Body of pancreas (tissue), 4 donors: ENCODE measurements around the gene SLC6A8. TPM values are rescaled to one million over a fixed set of nuclear protein-coding genes. Genes with fewer than 3 reads are reported as not detected.
A peak's percentile ranks its signal among the peaks of the same experiment; 100 is the strongest.

Experiments
- ATAC-seq: fragments of 150-250 bp; one replicate; pipeline ENCODE4 v1.9.1; 2016
- DNase-seq, 4 donors: peaks; one replicate each; pipeline ENCODE4 v3.0.0-alpha.2; 2019
- H3K27ac ChIP-seq, 4 donors: fragments of 200-600 bp; sonication (generic); 1 replicate in 3 of 4; 2 replicates in 1 of 4; pipeline versions ENCODE4 v1.5.1 to v1.6.1; 2016 to 2019; ENCODE audit warnings: mild to moderate bottlenecking in 1 of 4, mixed read lengths in 1 of 4, moderate library complexity in 1 of 4
- H3K27me3 ChIP-seq, 2 donors: fragments of 200-600 bp; sonication (generic); one replicate each; pipeline ENCODE4 v1.6.0; 2016; ENCODE audit warnings: mild to moderate bottlenecking in 1 of 2
- H3K36me3 ChIP-seq, 2 donors: fragments of 200-600 bp; sonication (generic); replicated peaks in 1 of 2; 2 replicates each; pipeline ENCODE4 v1.5.1; 2016; ENCODE audit warnings: low read depth in 2 of 2; ENCODE audit not compliant: insufficient read depth in 1 of 2
- H3K4me1 ChIP-seq: fragments of 200-600 bp; sonication (generic); one replicate; pipeline ENCODE4 v1.6.0; 2016
- H3K4me3 ChIP-seq, 2 donors: fragments of 200-600 bp; sonication (generic); 1 replicate in 1 of 2; 2 replicates in 1 of 2; pipeline ENCODE4 v1.5.1; 2016 to 2019
- H3K9me3 ChIP-seq, 3 donors: fragments of 200-600 bp; sonication (generic); 1 replicate in 2 of 3; 2 replicates in 1 of 3; pipeline ENCODE4 v1.5.1; 2016
- CTCF ChIP-seq, 7 experiments: fragments of 450-650 bp in 4 of 7; fragments of 200-600 bp in 3 of 7; sonication (generic) in 3 of 7; IDR thresholded peaks; one replicate each; pipeline ENCODE4 v1.5.1; 2016 to 2019; ENCODE audit warnings: antibody characterized with exemption in 7 of 7
- POLR2A ChIP-seq, 3 donors: fragments of 450-650 bp; IDR thresholded peaks; one replicate each; pipeline ENCODE4 v1.6.1; 2016; ENCODE audit warnings: antibody characterized with exemption in 3 of 3, mild to moderate bottlenecking in 2 of 3
- WGBS, 2 donors: methylation state at CpG; one replicate each; pipeline ENCODE4 v1.1.5; 2017; 5-methylcytosine and 5-hydroxymethylcytosine counted together
- intact Hi-C: fragments of 100-400 bp; cut with DNase I; formaldehyde crosslinking; loops from one replicate; pipeline ENCODE4 v1.15.1; 2023
- total RNA-seq, 2 donors: library from RNA; depleted of rRNA; stranded (reverse); fragments of >200 nt; gene quantifications; one replicate each; pipeline ENCODE4 v1.1.0, GENCODE V29; 2016

The SLC6A8 gene
- total RNA-seq, 2 donors from 2014 or later: 11.7 to 18.5 TPM

DNA sequence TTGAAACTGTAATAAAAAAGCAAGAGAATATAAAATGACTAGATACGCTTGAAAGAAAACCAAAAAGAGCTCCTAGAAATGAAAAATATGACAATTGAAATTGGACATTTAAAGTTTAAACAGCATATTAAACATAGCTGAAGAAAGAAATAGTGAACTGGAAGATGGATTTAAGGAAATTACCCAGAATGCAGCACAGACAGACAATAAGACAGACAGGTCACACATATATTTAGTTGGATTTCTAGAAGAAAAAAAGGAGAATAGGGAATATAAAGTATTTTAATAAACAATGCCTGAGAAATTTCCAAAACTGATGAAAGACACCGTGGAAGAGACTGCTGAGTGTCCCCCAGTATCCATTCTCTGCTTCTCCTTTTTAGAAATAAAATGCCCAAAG, 34.2 kb upstream of the SLC6A8 start:
- intact Hi-C loops: loop anchor here (10.0 kb wide), 1 partner anchor 99 kb away; no protein-coding TSS in a partner anchor
- no peaks in the 10 kb centered on the region for H3K36me3 ChIP-seq
- TF ChIP-seq POLR2A (IDR thresholded peaks at IDR 0.05): no peak
- H3K4me1 ChIP-seq: no peaks in the 10 kb centered on the region
- 88 to 90% methylated on average over 2 of the region's 2 CpGs for WGBS, 2 donors
- no peaks in the 10 kb centered on the region for H3K9me3 ChIP-seq
- no peak for DNase-seq
- no peak overlapping the region for H3K4me3 ChIP-seq
- no peaks in the 10 kb centered on the region for H3K27me3 ChIP-seq
- no peak overlapping the region for H3K27ac ChIP-seq
- no peak for ATAC-seq

DNA sequence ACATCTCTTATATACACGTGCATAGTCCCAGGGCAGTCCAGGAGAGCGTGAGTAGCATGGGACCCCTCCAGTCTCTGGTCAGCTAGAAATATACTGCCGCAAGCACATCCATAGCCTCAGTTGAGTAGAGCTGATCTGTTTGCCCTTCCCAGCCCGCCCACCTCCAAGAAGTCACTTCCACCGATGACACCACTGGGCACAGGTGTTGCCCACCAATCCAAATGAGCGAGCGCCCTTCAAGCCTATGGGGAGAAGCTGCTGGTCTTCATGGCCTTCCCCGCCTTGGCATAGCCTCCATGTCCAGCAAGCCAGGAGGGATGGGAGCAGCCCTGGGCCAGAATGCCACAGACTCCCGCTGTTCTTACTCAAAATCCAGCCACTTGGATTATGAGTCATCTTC, 30.6 kb upstream of the SLC6A8 start:
- H3K4me3 ChIP-seq: no peak overlapping the region
- DNase-seq (no peak), ATAC-seq (no peak)
- H3K27me3 ChIP-seq: no peaks in the 10 kb centered on the region
- no peaks in the 10 kb centered on the region for H3K9me3 ChIP-seq
- no peaks in the 10 kb centered on the region for H3K4me1 ChIP-seq
- TF ChIP-seq CTCF (IDR thresholded peaks at IDR 0.05) (no peak), POLR2A (IDR thresholded peaks at IDR 0.05) (no peak)
- WGBS, 2 donors: 86 to 87% methylated on average over 1 to 9 of the region's 9 CpGs
- no peaks in the 10 kb centered on the region for H3K36me3 ChIP-seq
- intact Hi-C loops: loop anchor here (10.0 kb wide), 1 partner anchor 102 kb away; no protein-coding TSS in a partner anchor
- no peak overlapping the region for H3K27ac ChIP-seq

DNA sequence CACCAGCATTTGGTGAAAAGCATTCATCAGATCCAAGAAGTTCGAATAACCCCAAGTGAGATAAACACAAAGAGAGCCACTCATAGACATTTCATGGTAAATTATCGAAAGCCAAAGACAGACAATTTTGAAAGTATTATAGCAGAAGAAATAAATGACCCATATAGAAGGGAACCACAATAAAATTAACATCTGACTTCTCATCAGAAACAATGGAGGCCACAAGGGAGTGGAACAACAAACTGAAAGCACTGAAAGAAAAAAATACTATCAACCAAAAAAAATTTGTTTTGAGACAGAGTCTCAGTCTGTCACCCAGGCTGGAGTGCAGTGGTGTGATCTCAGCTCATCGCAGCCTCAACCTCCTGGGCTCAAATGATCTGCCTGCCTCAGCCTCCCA, 28.5 kb upstream of the SLC6A8 start:
- TF ChIP-seq POLR2A (IDR thresholded peaks at IDR 0.05): no peak
- TF ChIP-seq CTCF (IDR thresholded peaks at IDR 0.05): no peak
- Histone ChIP-seq H3K36me3 (no peaks in the 10 kb centered on the region), H3K9me3 (no peaks in the 10 kb centered on the region), H3K4me1 (no peaks in the 10 kb centered on the region), H3K27ac (no peak overlapping the region), H3K4me3 (no peak overlapping the region), H3K27me3 (no peaks in the 10 kb centered on the region)
- 90 to 92% methylated on average over 3 of the region's 3 CpGs for WGBS, 2 donors
- intact Hi-C loops: loop anchor here (10.0 kb wide), 1 partner anchor 104 kb away; no protein-coding TSS in a partner anchor
- no peak for ATAC-seq
- no peak for DNase-seq

GRCh38 chrX:153662266-153662665, 25.5 kb upstream of the SLC6A8 start:
- Histone ChIP-seq H3K4me3 (no peak overlapping the region), H3K27ac (no peak overlapping the region), H3K36me3 (no peaks in the 10 kb centered on the region), H3K9me3 (no peaks in the 10 kb centered on the region), H3K27me3 (no peaks in the 10 kb centered on the region), H3K4me1 (no peaks in the 10 kb centered on the region)
- intact Hi-C loops: no loop called here
- ATAC-seq (no peak), DNase-seq (peak; percentile 58 to 77 (median 62))
- no peak for TF ChIP-seq POLR2A (IDR thresholded peaks at IDR 0.05)
- TF ChIP-seq CTCF (IDR thresholded peaks at IDR 0.05): peak in 6 of 7 experiments; percentile 17 to 49 (median 35)
- WGBS, 2 donors: 5 to 21% methylated on average over 4 to 6 of the region's 31 CpGs

DNA sequence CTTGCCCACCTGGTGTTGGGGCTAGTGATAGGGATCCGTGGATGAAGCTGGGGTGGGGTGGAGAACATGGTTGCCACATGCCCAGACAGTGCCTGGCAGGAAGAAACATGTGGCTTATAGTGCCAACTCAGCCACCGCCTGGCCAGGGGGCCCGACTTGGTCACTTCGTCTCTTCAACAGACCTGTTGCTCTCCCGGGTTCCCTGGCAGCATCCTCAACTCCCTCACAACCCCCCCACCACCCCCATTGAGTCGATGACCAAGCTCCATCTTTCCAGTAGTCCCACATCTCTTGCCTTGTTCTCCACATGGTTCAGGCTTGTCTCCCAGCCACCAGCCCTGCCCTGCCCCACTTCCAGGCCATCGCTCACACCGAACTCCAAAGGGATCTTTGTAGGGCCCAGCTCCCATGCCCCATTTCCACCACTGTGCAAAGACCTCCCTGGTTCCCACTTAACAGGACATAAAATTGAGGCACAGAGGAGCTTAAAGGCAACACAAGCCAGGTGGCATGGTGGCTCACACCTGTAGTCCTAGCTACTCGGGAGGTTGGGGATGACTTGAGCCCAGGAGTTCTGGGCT, 21.9 kb upstream of the SLC6A8 start:
- Histone ChIP-seq H3K36me3 (no peaks in the 10 kb centered on the region), H3K27ac (no peak overlapping the region), H3K4me1 (no peaks in the 10 kb centered on the region), H3K27me3 (no peaks in the 10 kb centered on the region), H3K9me3 (no peaks in the 10 kb centered on the region), H3K4me3 (no peak overlapping the region)
- DNase-seq: no peak
- no peak for ATAC-seq
- intact Hi-C loops: no loop called here
- 66 to 77% methylated on average over 4 of the region's 9 CpGs for WGBS, 2 donors
- TF ChIP-seq CTCF (IDR thresholded peaks at IDR 0.05): no peak
- TF ChIP-seq POLR2A (IDR thresholded peaks at IDR 0.05): no peak
